GM12801 (cell line): ENCODE results near the gene XXYLT1.

Experiments used
- CTCF ChIP-seq: IDR thresholded peaks from one replicate; pipeline ENCODE4 v1.5.1; 2011; ENCODE audit warnings: control low read depth; ENCODE audit not compliant: insufficient read length; ENCODE audit errors: extremely low read depth

Gene XXYLT1

GRCh38 chr3:195201295-195201694 is 69.7 kb downstream of the XXYLT1 start:
- TF ChIP-seq CTCF, result no peak

- no peak for TF ChIP-seq CTCF
These were observed 70.7 kb downstream of the XXYLT1 start for GRCh38 chr3:195200010-195200822.

GRCh38 chr3:195198426-195199346 is 72.3 kb downstream of the XXYLT1 start:
- TF ChIP-seq CTCF, result no peak

GRCh38 chr3:195197765-195198425 is 73.1 kb downstream of the XXYLT1 start:
- no peak for TF ChIP-seq CTCF

- no peak for TF ChIP-seq CTCF
These were observed 74.7 kb downstream of the XXYLT1 start for GRCh38 chr3:195196266-195196665.

- no peak for TF ChIP-seq CTCF
These were observed 75.4 kb downstream of the XXYLT1 start for GRCh38 chr3:195195321-195196209.
